GM13977 (cell line): Measurements from ENCODE around the gene VKORC1.

Source experiments
- DNase-seq: peaks from one replicate; pipeline ENCODE4 v3.0.0; 2012; ENCODE audit warnings: low spot score
- CTCF ChIP-seq: IDR thresholded peaks from 2 replicates; pipeline ENCODE4 v1.5.1; 2012; ENCODE audit warnings: mild to moderate bottlenecking, control low read depth; ENCODE audit not compliant: insufficient read depth; ENCODE audit errors: extremely low read depth, missing control alignments
- in situ Hi-C: fragments of 300-500 bp; cut with MboI; formaldehyde crosslinking; loops from one replicate; pipeline ENCODE4 v1.12.0; 2022; ENCODE audit warnings: low sequenced_read_pairs, low pct_unique_long_range_greater_than_20kb, mixed read lengths, inconsistent platforms; ENCODE audit not compliant: unreplicated experiment

VKORC1 gene

GRCh38 chr16:31079342-31079944, 15.2 kb downstream of the VKORC1 start:
- in situ Hi-C loops, result no loop called here
- TF ChIP-seq CTCF, result no peak
- no peak for DNase-seq

DNA sequence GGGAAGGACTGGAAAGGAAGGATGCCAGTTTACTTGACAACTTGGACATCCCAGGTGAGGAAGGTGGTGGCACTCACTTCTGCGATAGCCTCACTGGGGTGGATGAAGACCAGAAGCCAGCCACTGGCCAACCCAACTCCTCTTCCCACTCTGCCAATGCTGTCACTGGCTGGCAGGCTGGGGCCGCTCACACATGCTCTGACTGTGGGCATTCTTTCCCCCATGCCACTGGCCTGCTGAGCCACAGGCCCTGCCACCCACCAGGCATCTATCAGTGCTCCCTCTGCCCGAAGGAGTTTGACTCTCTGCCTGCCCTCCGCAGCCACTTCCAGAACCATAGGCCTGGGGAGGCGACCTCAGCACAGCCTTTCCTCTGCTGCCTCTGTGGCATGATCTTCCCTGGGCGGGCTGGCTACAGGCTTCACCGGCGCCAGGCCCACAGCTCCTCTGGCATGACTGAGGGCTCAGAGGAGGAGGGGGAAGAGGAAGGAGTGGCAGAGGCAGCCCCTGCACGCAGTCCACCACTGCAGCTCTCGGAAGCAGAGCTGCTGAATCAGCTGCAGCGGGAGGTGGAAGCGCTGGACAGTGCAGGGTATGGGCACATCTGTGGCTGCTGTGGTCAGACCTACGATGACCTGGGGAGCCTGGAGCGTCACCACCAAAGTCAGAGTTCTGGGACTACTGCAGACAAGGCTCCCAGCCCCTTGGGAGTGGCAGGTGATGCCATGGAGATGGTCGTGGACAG, 15.8 kb downstream of the VKORC1 start:
- DNase-seq, result no peak
- in situ Hi-C loops, result no loop called here
- TF ChIP-seq CTCF, result no peak

GRCh38 chr16:31077592-31078396, 16.8 kb downstream of the VKORC1 start:
- in situ Hi-C loops, result no loop called here
- no peak for DNase-seq
- no peak for TF ChIP-seq CTCF

- in situ Hi-C loops, result no loop called here
- TF ChIP-seq CTCF, result no peak
- DNase-seq, result no peak
These were observed 17.6 kb downstream of the VKORC1 start for GRCh38 chr16:31077024-31077423.

DNA sequence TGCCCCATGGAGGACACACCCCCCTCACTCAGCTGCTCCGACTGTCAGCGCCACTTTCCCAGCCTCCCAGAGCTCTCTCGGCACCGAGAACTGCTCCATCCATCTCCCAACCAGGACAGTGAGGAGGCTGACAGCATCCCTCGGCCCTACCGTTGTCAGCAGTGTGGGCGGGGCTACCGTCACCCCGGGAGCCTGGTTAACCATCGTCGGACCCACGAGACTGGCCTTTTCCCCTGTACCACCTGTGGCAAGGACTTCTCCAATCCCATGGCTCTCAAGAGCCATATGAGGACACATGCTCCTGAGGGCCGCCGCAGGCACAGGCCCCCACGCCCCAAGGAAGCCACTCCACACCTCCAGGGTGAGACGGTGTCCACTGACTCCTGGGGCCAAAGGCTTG, 18.3 kb downstream of the VKORC1 start:
- TF ChIP-seq CTCF, result no peak
- in situ Hi-C loops, result no loop called here

GRCh38 chr16:31074814-31075183, 19.8 kb downstream of the VKORC1 start:
- no peak for DNase-seq
- in situ Hi-C loops, result no loop called here
- TF ChIP-seq CTCF, result no peak

More for the DNA sequence above, 18.3 kb downstream of the VKORC1 start:
- DNase-seq, result no peak
